Vagina (tissue), 2 donors: ENCODE measurements around the gene ZNF580.

Source experiments
- POLR2A ChIP-seq, 2 donors: fragments of 450-650 bp; IDR thresholded peaks; one replicate each; pipeline ENCODE4 v1.6.1; 2017; ENCODE audit warnings: antibody characterized with exemption in 2 of 2, mild to moderate bottlenecking in 2 of 2, moderate library complexity in 2 of 2
- TF ChIP-seq, protein P1 (sequence below), 3 experiments: fragments of 450-650 bp in 2 of 3; fragments of 200-600 bp in 1 of 3; sonication (generic) in 1 of 3; IDR thresholded peaks; one replicate each; pipeline ENCODE4 v1.5.1; 2017 to 2019; ENCODE audit warnings: antibody characterized with exemption in 3 of 3, mild to moderate bottlenecking in 2 of 3, moderate library complexity in 2 of 3

- no peak for TF ChIP-seq POLR2A (IDR thresholded peaks at IDR 0.05)
- TF ChIP-seq, protein P1, sequence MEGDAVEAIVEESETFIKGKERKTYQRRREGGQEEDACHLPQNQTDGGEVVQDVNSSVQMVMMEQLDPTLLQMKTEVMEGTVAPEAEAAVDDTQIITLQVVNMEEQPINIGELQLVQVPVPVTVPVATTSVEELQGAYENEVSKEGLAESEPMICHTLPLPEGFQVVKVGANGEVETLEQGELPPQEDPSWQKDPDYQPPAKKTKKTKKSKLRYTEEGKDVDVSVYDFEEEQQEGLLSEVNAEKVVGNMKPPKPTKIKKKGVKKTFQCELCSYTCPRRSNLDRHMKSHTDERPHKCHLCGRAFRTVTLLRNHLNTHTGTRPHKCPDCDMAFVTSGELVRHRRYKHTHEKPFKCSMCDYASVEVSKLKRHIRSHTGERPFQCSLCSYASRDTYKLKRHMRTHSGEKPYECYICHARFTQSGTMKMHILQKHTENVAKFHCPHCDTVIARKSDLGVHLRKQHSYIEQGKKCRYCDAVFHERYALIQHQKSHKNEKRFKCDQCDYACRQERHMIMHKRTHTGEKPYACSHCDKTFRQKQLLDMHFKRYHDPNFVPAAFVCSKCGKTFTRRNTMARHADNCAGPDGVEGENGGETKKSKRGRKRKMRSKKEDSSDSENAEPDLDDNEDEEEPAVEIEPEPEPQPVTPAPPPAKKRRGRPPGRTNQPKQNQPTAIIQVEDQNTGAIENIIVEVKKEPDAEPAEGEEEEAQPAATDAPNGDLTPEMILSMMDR (IDR thresholded peaks at IDR 0.05), result no peak
Observed at GRCh38 chr19:55676383-55676782, 35.6 kb downstream of the ZNF580 start.
